GM12878 (cell line): Measurements from ENCODE around the gene SRGAP1. TPM values are rescaled to one million over a fixed set of nuclear protein-coding genes. Genes with fewer than 3 reads are reported as not detected.

ENCODE experiments used
- ATAC-seq: fragments of 200-7000 bp; cut with Tn5 transposase; 3 replicates; pipeline ENCODE4 v1.9.1; 2020; ENCODE audit warnings: mild to moderate bottlenecking, moderate library complexity
- BruUV-seq: library from RNA; stranded (reverse); fragments of 400-500 nt; replicated peaks from 2 replicates; lab custom pipeline; 2021; lab: Mats Ljungman, UMichigan
- CTCF ChIA-PET: fragments of 300-600 bp; sonication (Branson Sonifier 250); formaldehyde crosslinking; extraction: SDS; loops from one replicate; lab custom pipeline; 2021; ENCODE audit warnings: inconsistent platforms; lab: Yijun Ruan, JAX
- POLR2A ChIA-PET: fragments of 350-600 bp; formaldehyde crosslinking; extraction: SDS; loops from one replicate; lab custom pipeline; 2021; ENCODE audit warnings: inconsistent platforms; lab: Charles Lee
- RAD21 ChIA-PET: fragments of 300-600 bp; sonication (Branson Sonifier 250); formaldehyde crosslinking; loops from one replicate; lab custom pipeline; 2023; ENCODE audit warnings: antibody characterized with exemption; ENCODE audit not compliant: unreplicated experiment; lab: Charles Lee
- SMC1A ChIA-PET: fragments of 300-600 bp; sonication (Branson Sonifier 250); formaldehyde crosslinking; loops from one replicate; lab custom pipeline; 2023; ENCODE audit not compliant: unreplicated experiment, uncharacterized antibody; lab: Charles Lee
- DNase-seq: peaks from one replicate; pipeline ENCODE4 v3.0.0-alpha.2; 2011; ENCODE audit warnings: low read depth, low spot score
- FAIRE-seq: peaks from 3 replicates; lab custom pipeline; 2011; peaks lifted over from hg19 to GRCh38; lab: Jason Lieb, UNC
- H2AFZ ChIP-seq: 2 replicates; pipeline ENCODE4 v1.6.0; 2011; ENCODE audit warnings: low read depth, low read length, control low read depth; ENCODE audit not compliant: control insufficient read depth
- H3K27ac ChIP-seq: 2 replicates; pipeline ENCODE4 v1.5.1; 2011; ENCODE audit warnings: control low read depth; ENCODE audit not compliant: control insufficient read depth, insufficient read depth
- H3K27me3 ChIP-seq, 2 experiments: replicated peaks in 1 of 2; 2 replicates each; pipeline versions ENCODE4 v1.6.0 to v1.6.1; 2011; ENCODE audit warnings: low read length in 1 of 2; ENCODE audit not compliant: control insufficient read depth in 2 of 2, insufficient read depth in 2 of 2
- H3K36me3 ChIP-seq, 2 experiments: 2 replicates each; pipeline ENCODE4 v1.5.1; 2011; ENCODE audit warnings: low read length in 1 of 2; ENCODE audit not compliant: control insufficient read depth in 2 of 2, insufficient read depth in 2 of 2
- H3K4me1 ChIP-seq: 2 replicates; pipeline ENCODE4 v1.6.1; 2011; ENCODE audit warnings: mild to moderate bottlenecking, low read length, moderate library complexity, mixed read lengths; ENCODE audit not compliant: control insufficient read depth, insufficient read depth
- H3K4me2 ChIP-seq: 2 replicates; pipeline ENCODE4 v1.6.0; 2011; ENCODE audit warnings: control low read depth; ENCODE audit not compliant: control insufficient read depth, insufficient read depth
- H3K4me3 ChIP-seq: fragments of 200-600 bp; sonication (generic); 2 replicates; pipeline ENCODE4 v1.5.1; 2016
- H3K79me2 ChIP-seq: 2 replicates; pipeline ENCODE4 v1.6.0; 2011; ENCODE audit warnings: low read length; ENCODE audit not compliant: control insufficient read depth, insufficient read depth
- H3K9ac ChIP-seq: 2 replicates; pipeline ENCODE4 v1.8.0; 2011; ENCODE audit warnings: low read length, control low read depth, mixed read lengths; ENCODE audit not compliant: control insufficient read depth, insufficient read depth
- H3K9me3 ChIP-seq: replicated peaks from 3 replicates; pipeline ENCODE4 v1.5.1; 2011; ENCODE audit warnings: mild to moderate bottlenecking, low read length; ENCODE audit not compliant: control insufficient read depth, insufficient read depth
- H4K20me1 ChIP-seq: 2 replicates; pipeline ENCODE4 v1.6.0; 2011; ENCODE audit not compliant: control insufficient read depth, insufficient read depth
- CBX3 ChIP-seq: fragments of 200-600 bp; sonication (generic); IDR thresholded peaks from 2 replicates; pipeline ENCODE4 v1.6.1; 2016; ENCODE audit warnings: low read depth, borderline replicate concordance
- CREB1 ChIP-seq: IDR thresholded peaks from 2 replicates; pipeline ENCODE4 v1.6.1; 2012; ENCODE audit warnings: low read depth, mild to moderate bottlenecking, inconsistent platforms
- EZH2 ChIP-seq: IDR thresholded peaks from 2 replicates; pipeline ENCODE4 v1.6.1; 2012; ENCODE audit warnings: low read depth, mild to moderate bottlenecking, control low read depth, inconsistent platforms, low read length, borderline replicate concordance; ENCODE audit not compliant: control insufficient read depth
- GABPA ChIP-seq: IDR thresholded peaks from 2 replicates; pipeline ENCODE4 v1.6.1; 2014; ENCODE audit warnings: antibody characterized with exemption, low read depth, mild to moderate bottlenecking, inconsistent platforms
- IKZF1 ChIP-seq: fragments of 450-650 bp; conservative IDR thresholded peaks from 2 replicates; pipeline ENCODE4 v1.6.1; 2017; ENCODE audit warnings: antibody characterized with exemption, mild to moderate bottlenecking
- LARP7 ChIP-seq: fragments of 450-650 bp; IDR thresholded peaks from 2 replicates; pipeline ENCODE4 v1.6.1; 2017; ENCODE audit warnings: mild to moderate bottlenecking
- RELA ChIP-seq: fragments of 450-650 bp; IDR thresholded peaks from 2 replicates; pipeline ENCODE4 v1.8.0; 2014; ENCODE audit warnings: borderline replicate concordance; ENCODE audit not compliant: partially characterized antibody
- SP1 ChIP-seq: IDR thresholded peaks from one replicate; pipeline ENCODE4 v1.6.1; 2011; ENCODE audit warnings: low read depth, low read length
- SPI1 ChIP-seq: IDR thresholded peaks from 2 replicates; pipeline ENCODE4 v1.6.1; 2011; ENCODE audit warnings: low read depth, mild to moderate bottlenecking, low read length, moderate library complexity, borderline replicate concordance; ENCODE audit not compliant: insufficient read depth
- TCF12 ChIP-seq: IDR thresholded peaks from 2 replicates; pipeline ENCODE4 v1.6.1; 2011; ENCODE audit warnings: low read depth, mild to moderate bottlenecking, low read length
- WGBS: methylation state at CpG from one replicate; pipeline ENCODE4 v1.1.6; 2016; ENCODE audit warnings: low lambda C conversion rate; ENCODE audit not compliant: insufficient replicate concordance, insufficient coverage; ENCODE audit errors: missing lambda C conversion rate; 5-methylcytosine and 5-hydroxymethylcytosine counted together
- in situ Hi-C: fragments of 300-500 bp; cut with MboI; formaldehyde crosslinking; loops from 9 replicates; pipeline ENCODE4 v1.14.3; 2018; ENCODE audit warnings: mixed read lengths
- intact Hi-C: fragments of 100-400 bp; cut with micrococcal nuclease; formaldehyde crosslinking; loops from one replicate; pipeline ENCODE4 v1.14.2; 2022; ENCODE audit not compliant: unreplicated experiment
- polyA plus RNA-seq, 11 experiments: library from polyadenylated mRNA; depleted of rRNA in 4 of 11; unstranded in 6 of 11; stranded (reverse) in 5 of 11; fragments of >200 nt; fragmentation: Nextera tagmentation in 4 of 11; fragmentation: Illumina TruSeq in 1 of 11; extraction: Ambion mirVana in 4 of 11; extraction: Trizol in 1 of 11; gene quantifications; 1 replicate in 1 of 11; 2 replicates in 10 of 11; pipeline versions ENCODE4 v1.2.1 to v1.2.3, GENCODE V29; 2011 to 2016; ENCODE audit warnings: inconsistent platforms in 2 of 11, missing spikeins in 2 of 11, low read depth in 1 of 11
- total RNA-seq, 4 experiments: library from RNA; depleted of rRNA in 3 of 4; stranded (reverse); fragments of >200 nt in 3 of 4; fragmentation: Illumina TruSeq in 1 of 4; extraction: Trizol in 1 of 4; gene quantifications; 2 replicates each; pipeline versions ENCODE4 v1.2.1 to v1.2.3, GENCODE V29; 2013 to 2021
- TF ChIP-seq, protein P1 (sequence below): fragments of 450-650 bp; IDR thresholded peaks from 2 replicates; pipeline ENCODE4 v1.6.1; 2017; ENCODE audit warnings: mild to moderate bottlenecking, low read depth, inconsistent platforms; ENCODE audit not compliant: poor library complexity, severe bottlenecking
- TF ChIP-seq, protein P2 (sequence below): fragments of 450-650 bp; IDR thresholded peaks from 2 replicates; pipeline ENCODE4 v1.6.1; 2018; ENCODE audit warnings: mild to moderate bottlenecking, low read depth, moderate library complexity; ENCODE audit not compliant: partially characterized antibody
- TF ChIP-seq, protein P3 (sequence below): fragments of 450-650 bp; IDR thresholded peaks from 2 replicates; pipeline ENCODE4 v1.6.1; 2014; ENCODE audit warnings: mild to moderate bottlenecking

SRGAP1 gene
- total and polyA plus RNA-seq, 10 of the 15 experiments (the other 5 are each of a cell fraction or from before 2014, with no cell fraction given): 0.16 to 0.85 (median 0.46) TPM

DNA sequence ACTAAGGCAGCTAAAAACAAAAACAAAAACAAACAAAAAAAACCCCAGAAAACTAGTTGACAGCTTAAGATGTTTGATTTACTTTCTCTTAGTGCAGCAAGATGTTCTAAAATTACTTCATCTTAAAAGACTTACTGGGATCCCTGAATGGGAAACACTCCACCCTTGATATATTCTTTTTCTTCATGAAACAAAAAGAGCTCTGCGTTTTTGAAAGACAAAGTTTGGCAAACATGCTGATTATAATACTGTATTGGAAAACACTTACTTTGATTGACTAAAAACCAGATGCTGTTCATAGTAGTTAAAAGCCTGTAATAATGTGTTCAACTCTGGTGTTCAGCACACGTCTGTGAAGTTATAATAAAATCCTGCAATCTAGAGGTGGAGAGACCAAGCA, 136.8 kb downstream of the SRGAP1 start:
- ChIA-PET RAD21 (no interaction called here), POLR2A (no interaction called here), CTCF (no interaction called here), SMC1A (interaction anchor here (1.9 kb wide), 1 partner anchor 10 kb away, joined by 5 read pairs; no protein-coding TSS in a partner anchor)
- H3K4me2 ChIP-seq: no peak overlapping the region
- TF ChIP-seq EZH2 (no peak), TCF12 (no peak), SPI1 (no peak), RELA (no peak), SP1 (no peak), CBX3 (no peak), IKZF1 (no peak), GABPA (no peak), LARP7 (no peak), CREB1 (no peak)
- TF ChIP-seq, protein P1, sequence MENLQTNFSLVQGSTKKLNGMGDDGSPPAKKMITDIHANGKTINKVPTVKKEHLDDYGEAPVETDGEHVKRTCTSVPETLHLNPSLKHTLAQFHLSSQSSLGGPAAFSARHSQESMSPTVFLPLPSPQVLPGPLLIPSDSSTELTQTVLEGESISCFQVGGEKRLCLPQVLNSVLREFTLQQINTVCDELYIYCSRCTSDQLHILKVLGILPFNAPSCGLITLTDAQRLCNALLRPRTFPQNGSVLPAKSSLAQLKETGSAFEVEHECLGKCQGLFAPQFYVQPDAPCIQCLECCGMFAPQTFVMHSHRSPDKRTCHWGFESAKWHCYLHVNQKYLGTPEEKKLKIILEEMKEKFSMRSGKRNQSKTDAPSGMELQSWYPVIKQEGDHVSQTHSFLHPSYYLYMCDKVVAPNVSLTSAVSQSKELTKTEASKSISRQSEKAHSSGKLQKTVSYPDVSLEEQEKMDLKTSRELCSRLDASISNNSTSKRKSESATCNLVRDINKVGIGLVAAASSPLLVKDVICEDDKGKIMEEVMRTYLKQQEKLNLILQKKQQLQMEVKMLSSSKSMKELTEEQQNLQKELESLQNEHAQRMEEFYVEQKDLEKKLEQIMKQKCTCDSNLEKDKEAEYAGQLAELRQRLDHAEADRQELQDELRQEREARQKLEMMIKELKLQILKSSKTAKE: no peak
- TF ChIP-seq, protein P2, sequence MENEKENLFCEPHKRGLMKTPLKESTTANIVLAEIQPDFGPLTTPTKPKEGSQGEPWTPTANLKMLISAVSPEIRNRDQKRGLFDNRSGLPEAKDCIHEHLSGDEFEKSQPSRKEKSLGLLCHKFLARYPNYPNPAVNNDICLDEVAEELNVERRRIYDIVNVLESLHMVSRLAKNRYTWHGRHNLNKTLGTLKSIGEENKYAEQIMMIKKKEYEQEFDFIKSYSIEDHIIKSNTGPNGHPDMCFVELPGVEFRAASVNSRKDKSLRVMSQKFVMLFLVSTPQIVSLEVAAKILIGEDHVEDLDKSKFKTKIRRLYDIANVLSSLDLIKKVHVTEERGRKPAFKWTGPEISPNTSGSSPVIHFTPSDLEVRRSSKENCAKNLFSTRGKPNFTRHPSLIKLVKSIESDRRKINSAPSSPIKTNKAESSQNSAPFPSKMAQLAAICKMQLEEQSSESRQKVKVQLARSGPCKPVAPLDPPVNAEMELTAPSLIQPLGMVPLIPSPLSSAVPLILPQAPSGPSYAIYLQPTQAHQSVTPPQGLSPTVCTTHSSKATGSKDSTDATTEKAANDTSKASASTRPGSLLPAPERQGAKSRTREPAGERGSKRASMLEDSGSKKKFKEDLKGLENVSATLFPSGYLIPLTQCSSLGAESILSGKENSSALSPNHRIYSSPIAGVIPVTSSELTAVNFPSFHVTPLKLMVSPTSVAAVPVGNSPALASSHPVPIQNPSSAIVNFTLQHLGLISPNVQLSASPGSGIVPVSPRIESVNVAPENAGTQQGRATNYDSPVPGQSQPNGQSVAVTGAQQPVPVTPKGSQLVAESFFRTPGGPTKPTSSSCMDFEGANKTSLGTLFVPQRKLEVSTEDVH: no peak
- TF ChIP-seq, protein P3, sequence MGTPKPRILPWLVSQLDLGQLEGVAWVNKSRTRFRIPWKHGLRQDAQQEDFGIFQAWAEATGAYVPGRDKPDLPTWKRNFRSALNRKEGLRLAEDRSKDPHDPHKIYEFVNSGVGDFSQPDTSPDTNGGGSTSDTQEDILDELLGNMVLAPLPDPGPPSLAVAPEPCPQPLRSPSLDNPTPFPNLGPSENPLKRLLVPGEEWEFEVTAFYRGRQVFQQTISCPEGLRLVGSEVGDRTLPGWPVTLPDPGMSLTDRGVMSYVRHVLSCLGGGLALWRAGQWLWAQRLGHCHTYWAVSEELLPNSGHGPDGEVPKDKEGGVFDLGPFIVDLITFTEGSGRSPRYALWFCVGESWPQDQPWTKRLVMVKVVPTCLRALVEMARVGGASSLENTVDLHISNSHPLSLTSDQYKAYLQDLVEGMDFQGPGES: no peak
- no peaks in the 10 kb centered on the region for H3K79me2 ChIP-seq
- no peaks in the 10 kb centered on the region for H4K20me1 ChIP-seq
- no peaks in the 10 kb centered on the region for H3K9me3 ChIP-seq
- BruUV-seq: no TSS peak
- no peak overlapping the region for H3K27ac ChIP-seq
- ATAC-seq (no peak), DNase-seq (no peak), FAIRE-seq (no peak)
- intact Hi-C loops: no loop called here
- H2AFZ ChIP-seq: no peak overlapping the region
- no peaks in the 10 kb centered on the region for H3K4me1 ChIP-seq
- no peak overlapping the region for H3K9ac ChIP-seq
- in situ Hi-C loops: no loop called here
- 35% methylated on average over 2 of the region's 2 CpGs for WGBS
- H3K4me3 ChIP-seq: no peak overlapping the region
- H3K27me3 ChIP-seq: no peaks in the 10 kb centered on the region
- no peaks in the 10 kb centered on the region for H3K36me3 ChIP-seq
